ENCODE measurements around the gene SPTBN5.

DNA sequence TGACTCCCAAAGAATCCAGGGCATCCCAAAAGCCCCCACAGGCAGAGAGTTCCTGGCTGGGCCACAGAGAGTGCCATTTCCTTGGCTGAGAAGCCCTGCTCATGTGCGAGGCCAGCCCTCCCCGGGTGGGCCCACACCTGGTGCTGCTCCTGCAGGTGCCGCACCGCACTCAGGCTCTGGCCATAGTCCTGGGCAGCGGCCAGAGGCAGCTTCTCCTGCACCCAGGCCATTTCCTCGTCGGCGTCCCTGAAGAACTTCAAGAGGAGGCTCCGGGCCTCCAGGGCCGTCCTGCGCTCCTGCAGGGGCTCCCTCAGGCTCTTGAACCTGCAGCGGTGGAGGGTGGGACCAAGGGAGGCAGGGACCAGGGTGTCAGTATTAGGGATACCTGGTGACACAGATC is 37.1 kb downstream of the SPTBN5 start:
- TF ChIP-seq, protein P1, sequence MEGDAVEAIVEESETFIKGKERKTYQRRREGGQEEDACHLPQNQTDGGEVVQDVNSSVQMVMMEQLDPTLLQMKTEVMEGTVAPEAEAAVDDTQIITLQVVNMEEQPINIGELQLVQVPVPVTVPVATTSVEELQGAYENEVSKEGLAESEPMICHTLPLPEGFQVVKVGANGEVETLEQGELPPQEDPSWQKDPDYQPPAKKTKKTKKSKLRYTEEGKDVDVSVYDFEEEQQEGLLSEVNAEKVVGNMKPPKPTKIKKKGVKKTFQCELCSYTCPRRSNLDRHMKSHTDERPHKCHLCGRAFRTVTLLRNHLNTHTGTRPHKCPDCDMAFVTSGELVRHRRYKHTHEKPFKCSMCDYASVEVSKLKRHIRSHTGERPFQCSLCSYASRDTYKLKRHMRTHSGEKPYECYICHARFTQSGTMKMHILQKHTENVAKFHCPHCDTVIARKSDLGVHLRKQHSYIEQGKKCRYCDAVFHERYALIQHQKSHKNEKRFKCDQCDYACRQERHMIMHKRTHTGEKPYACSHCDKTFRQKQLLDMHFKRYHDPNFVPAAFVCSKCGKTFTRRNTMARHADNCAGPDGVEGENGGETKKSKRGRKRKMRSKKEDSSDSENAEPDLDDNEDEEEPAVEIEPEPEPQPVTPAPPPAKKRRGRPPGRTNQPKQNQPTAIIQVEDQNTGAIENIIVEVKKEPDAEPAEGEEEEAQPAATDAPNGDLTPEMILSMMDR (IDR thresholded peaks at IDR 0.05), result no peak
- no peak for TF ChIP-seq POLR2A (IDR thresholded peaks at IDR 0.05)

Data from Peyer's patch (tissue), 4 donors.